ENCODE measurements around the gene FLII. TPM values are rescaled to one million over a fixed set of nuclear protein-coding genes. Genes with fewer than 3 reads are reported as not detected.

The FLII gene
- total RNA-seq, 2 donors from 2014 or later = 232 to 306 TPM

DNA sequence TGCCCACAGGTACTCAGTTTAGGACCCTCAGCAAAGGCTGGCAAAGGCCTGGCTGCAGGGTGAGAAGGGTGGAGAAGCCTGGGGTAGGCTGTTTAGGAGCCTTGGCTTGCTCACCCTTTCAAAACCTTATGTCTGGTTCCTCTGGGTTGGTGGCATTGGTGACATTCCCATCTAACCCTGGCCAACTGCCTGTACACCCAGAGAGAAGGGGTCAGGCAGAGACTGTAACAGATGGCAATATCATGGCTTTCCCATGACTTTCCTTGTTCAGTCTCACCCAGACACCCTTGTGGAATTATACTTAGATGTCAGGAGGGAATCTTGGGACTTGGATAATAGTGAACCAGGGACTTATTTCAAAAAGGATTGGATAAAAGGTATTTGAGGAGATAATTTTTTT lies 51.6 kb downstream of the FLII start:
- H3K4me3 ChIP-seq = no peak overlapping the region
- peaks cover 50% of the 10 kb centered on the region for H3K36me3 ChIP-seq
- H3K9me3 ChIP-seq = no peaks in the 10 kb centered on the region
- no peak for DNase-seq (ENCODE audit: low spot score)
- TF ChIP-seq, protein P1, sequence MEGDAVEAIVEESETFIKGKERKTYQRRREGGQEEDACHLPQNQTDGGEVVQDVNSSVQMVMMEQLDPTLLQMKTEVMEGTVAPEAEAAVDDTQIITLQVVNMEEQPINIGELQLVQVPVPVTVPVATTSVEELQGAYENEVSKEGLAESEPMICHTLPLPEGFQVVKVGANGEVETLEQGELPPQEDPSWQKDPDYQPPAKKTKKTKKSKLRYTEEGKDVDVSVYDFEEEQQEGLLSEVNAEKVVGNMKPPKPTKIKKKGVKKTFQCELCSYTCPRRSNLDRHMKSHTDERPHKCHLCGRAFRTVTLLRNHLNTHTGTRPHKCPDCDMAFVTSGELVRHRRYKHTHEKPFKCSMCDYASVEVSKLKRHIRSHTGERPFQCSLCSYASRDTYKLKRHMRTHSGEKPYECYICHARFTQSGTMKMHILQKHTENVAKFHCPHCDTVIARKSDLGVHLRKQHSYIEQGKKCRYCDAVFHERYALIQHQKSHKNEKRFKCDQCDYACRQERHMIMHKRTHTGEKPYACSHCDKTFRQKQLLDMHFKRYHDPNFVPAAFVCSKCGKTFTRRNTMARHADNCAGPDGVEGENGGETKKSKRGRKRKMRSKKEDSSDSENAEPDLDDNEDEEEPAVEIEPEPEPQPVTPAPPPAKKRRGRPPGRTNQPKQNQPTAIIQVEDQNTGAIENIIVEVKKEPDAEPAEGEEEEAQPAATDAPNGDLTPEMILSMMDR (IDR thresholded peaks at IDR 0.05) = no peak
- H3K4me1 ChIP-seq = peaks cover 0 to 11% of the 10 kb centered on the region in 2 donors
- no peak overlapping the region for H3K27ac ChIP-seq
- H3K27me3 ChIP-seq = no peaks in the 10 kb centered on the region

DNA sequence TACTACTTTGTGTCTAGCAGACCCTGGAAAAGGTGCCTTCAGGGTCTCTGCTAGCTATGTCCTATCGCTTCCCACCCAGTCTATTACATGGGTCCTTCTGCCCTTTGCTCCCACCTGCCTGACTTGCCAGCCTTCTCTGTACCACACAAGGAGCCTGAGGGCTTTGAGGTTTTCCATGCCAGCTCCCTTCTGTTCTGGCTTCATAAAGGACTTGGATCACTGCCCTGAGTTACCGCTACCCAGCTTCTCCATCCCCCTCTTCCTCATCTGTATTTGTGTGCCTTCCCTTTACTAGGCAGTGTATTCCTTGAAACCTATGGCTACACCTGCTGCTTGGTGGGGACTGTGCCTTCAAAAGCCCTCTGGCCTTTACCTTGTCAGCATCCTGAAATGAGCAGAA lies 52.7 kb downstream of the FLII start:
- Histone ChIP-seq H3K36me3 (peaks cover 47% of the 10 kb centered on the region), H3K9me3 (no peaks in the 10 kb centered on the region), H3K27ac (no peak overlapping the region), H3K4me3 (no peak overlapping the region), H3K27me3 (no peaks in the 10 kb centered on the region), H3K4me1 (peaks cover 0 to 20% of the 10 kb centered on the region in 2 donors)
- TF ChIP-seq, protein P1 (IDR thresholded peaks at IDR 0.05) = no peak
- no peak for DNase-seq (ENCODE audit: low spot score)

DNA sequence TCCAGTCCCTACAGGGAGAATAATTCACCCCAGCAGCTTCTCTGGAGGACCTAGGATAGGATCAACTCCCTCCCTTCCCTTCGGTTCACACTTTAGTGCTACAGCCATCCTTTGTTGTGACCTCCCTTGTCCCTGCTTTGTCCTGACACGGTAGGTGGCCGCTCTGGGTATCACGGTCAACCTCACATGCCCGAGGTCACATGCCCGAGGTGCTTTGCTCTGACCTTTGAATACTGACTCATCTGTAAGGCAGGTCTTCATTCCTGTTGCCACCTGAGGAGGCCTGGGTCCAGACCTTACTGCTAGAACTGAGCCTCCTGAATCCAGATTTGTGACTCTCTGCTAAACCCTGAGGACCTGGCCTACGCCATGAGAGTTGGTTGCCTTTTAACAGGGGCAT lies 55.2 kb downstream of the FLII start:
- H3K27ac ChIP-seq = no peak overlapping the region
- H3K36me3 ChIP-seq = peaks cover 28% of the 10 kb centered on the region
- DNase-seq (ENCODE audit: low spot score) = no peak
- peaks cover 0 to 46% of the 10 kb centered on the region in 2 donors for H3K4me1 ChIP-seq
- H3K9me3 ChIP-seq = no peaks in the 10 kb centered on the region
- H3K27me3 ChIP-seq = no peaks in the 10 kb centered on the region
- no peak overlapping the region for H3K4me3 ChIP-seq
- TF ChIP-seq, protein P1 (IDR thresholded peaks at IDR 0.05) = no peak

DNA sequence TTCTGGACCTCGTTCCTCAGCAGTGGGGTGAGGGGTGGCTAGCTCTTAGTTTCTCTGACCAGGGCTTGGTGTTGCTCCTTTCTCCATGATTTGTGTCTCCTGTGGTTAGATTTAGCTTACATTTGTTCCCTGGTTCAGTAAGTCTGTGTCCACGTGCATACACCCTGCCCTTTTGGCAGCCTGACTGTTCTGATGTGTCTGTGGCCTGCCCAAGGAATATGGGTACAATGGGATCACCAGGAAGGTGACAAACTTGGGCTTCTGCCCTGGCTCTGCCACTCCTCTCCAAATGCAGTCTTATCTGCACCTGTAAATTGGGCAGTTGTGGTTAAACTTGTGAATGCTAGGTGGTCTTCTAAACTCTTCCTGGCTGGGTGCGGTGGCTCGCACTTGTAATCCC lies 57.4 kb downstream of the FLII start:
- Histone ChIP-seq H3K4me3 (no peak overlapping the region), H3K9me3 (no peaks in the 10 kb centered on the region), H3K27ac (peak overlapping the region in 1 of 2 donors; percentile 5), H3K36me3 (peaks cover 25% of the 10 kb centered on the region), H3K27me3 (no peaks in the 10 kb centered on the region), H3K4me1 (peaks cover 0 to 63% of the 10 kb centered on the region in 2 donors)
- no peak for DNase-seq (ENCODE audit: low spot score)
- TF ChIP-seq, protein P1 (IDR thresholded peaks at IDR 0.05) = no peak

DNA sequence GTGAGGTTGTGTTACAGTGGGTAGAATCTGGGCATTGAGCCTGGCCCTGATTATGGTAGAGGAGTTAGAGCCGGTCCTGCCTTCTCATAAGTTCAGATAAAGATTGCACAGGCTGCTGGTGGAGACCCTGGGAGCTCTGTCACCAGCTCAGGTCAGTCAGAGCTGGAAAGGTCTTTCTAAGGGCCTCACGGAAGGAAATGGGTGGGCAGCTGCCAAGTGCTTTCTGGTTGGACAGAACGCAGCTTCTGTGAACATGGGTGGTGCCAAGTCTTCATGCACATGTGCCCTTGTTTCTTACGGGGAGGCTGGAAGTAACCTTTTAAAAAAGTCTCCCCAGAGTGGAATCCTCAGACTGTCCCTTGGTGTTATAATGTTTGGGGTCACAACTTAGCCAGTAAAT lies 60.0 kb downstream of the FLII start:
- no peaks in the 10 kb centered on the region for H3K9me3 ChIP-seq
- H3K27me3 ChIP-seq = no peaks in the 10 kb centered on the region
- no peak overlapping the region for H3K27ac ChIP-seq
- H3K4me1 ChIP-seq = peaks cover 0 to 85% of the 10 kb centered on the region in 2 donors
- DNase-seq (ENCODE audit: low spot score) = no peak
- H3K4me3 ChIP-seq = no peak overlapping the region
- peaks cover 39% of the 10 kb centered on the region for H3K36me3 ChIP-seq
- TF ChIP-seq, protein P1 (IDR thresholded peaks at IDR 0.05) = no peak

DNA sequence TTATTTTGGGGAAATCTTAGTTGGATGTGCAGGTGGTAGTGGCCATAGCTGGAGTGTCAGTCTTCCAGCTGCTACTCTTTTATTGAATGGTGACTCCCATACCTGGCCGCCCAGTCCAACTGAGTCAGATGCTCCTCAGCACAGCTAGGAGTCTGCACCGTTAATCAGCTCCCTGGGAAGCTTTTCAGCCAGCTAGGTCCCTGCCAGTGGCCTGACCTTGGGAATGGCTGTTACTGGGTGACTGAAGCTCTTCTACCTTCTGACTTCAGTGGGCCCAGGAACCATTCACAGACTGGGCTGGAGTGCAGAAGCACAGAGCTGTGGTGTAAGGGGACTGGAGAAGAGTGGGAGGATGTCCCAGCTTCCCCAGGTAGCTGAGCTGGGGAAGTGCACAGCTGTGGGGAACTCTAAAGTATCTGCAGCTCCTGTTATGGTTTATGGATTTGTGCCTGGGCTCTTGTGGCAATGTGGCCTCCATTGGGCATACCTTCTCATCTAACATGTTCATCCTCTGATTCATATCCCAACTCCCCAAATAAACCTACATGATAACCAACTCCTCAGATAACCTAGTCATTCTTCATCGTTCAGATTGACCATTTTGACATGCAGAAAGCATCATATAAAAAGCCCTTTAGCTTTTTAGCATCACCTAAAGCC lies 60.9 kb downstream of the FLII start:
- peaks cover 0 to 84% of the 10 kb centered on the region in 2 donors for H3K4me1 ChIP-seq
- peaks cover 39% of the 10 kb centered on the region for H3K36me3 ChIP-seq

More for the DNA sequence above, 60.9 kb downstream of the FLII start:
- TF ChIP-seq, protein P1 (IDR thresholded peaks at IDR 0.05) = no peak
- Histone ChIP-seq H3K9me3 (no peaks in the 10 kb centered on the region), H3K27ac (no peak overlapping the region), H3K4me3 (no peak overlapping the region), H3K27me3 (no peaks in the 10 kb centered on the region)
- DNase-seq (ENCODE audit: low spot score) = no peak
